CD4-positive, alpha-beta T cell treated with Interleukin-15 for 1 hour (primary cell): ENCODE measurements around the gene MUC2.

Experiments used
- DNase-seq: peaks from one replicate; pipeline ENCODE4 v3.0.0-alpha.2; 2020

Gene MUC2

DNA sequence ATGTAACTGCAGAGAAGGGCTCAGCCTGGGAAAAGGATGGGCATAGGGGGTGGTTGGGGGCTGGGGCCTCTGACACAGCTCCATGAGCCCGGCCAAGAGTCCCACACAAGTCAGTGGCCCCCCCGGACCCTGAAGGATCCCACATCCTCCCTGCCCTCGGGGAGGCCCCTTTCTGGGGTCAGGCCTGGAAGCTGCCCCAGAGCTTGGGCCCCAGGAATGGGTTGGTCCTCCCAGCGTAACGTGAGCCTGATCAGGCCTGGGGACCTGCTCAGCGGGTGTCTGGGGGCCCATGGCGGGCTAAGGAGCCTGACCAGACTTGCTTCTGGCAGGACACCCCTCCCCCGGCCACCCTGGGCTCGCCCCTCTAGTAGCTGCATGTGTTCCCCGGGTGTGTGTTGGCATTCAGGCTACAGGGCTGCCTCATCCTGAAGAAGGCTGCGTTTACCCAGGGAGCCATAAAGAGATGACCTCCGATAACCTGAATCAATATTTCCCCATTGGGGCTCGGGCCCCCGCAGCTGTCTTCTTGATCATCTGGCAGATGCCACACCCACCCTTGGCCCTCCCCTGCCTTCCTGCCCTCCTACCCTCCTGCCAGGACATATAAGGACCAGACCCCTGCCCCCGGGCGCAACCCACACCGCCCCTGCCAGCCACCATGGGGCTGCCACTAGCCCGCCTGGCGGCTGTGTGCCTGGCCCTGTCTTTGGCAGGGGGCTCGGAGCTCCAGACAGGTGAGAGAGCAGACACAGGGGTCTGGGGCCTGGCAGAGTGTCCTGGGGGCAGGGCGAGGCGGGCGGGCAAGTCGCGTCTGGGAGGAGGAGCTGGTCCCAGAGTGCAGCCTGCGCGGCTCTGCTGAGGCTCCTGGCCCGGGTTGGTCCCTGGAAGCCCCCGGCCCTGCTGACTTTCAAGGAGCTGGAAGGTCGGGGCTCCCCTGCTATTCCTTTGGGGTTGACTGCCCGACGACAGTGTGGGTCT is at the start of gene MUC2:
Gene MUC2, plus strand, starts transcription at position 631 of the 978 bp plus-strand sequence.
- DNase-seq: no peak

DNA sequence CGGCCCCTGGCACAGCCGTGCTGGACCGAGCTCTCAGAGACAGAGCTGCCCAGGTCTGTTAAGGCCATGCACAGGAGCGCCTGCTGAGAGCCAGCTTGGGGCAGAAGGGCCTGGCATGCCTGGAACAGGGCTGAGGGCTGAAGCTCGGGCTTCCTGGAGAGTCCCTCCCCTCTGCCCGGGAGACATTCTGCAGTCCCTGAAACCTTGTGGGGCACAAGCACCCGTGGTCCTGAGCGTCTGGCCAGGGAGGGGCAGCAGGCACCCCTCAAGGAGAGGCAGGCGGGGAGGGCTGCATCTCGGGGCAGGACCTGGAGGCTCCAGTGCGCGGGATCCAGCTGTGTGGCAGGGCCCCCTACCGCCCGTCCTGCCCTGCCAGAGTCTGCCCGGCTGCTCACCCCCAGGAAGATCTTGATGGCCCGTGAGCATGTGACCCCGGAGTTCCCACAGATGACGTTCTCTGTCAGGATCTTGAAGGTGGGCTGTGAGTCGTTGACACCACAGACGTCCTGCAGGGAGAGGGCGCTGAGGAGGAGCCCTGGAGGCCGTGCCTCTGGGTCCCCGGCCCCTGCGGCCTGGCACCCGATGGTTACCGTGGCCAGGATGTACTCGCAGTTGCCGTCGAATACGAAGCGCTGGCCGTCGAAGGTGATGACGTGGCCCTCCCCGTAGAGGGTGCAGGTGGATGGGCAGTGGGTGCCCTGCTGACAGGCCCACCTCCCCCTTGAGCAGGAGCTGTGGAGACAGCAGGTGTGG is 49.1 kb upstream of the MUC2 start:
- no peak for DNase-seq

DNA sequence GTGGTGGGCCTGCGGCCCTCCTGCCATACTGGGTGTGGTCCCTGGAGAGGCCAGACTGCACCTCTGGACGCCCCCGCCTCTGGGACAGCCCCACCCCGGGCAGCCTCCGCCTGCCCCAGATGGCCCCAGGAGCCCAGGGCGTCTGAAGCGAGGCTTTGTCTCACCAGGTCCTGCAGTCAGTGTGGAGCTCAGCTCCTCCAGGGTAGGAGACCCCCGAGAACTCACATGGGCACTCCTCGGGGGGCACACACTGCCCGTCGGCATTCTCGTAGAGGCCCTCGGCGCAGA is 48.6 kb upstream of the MUC2 start:
- no peak for DNase-seq

DNA sequence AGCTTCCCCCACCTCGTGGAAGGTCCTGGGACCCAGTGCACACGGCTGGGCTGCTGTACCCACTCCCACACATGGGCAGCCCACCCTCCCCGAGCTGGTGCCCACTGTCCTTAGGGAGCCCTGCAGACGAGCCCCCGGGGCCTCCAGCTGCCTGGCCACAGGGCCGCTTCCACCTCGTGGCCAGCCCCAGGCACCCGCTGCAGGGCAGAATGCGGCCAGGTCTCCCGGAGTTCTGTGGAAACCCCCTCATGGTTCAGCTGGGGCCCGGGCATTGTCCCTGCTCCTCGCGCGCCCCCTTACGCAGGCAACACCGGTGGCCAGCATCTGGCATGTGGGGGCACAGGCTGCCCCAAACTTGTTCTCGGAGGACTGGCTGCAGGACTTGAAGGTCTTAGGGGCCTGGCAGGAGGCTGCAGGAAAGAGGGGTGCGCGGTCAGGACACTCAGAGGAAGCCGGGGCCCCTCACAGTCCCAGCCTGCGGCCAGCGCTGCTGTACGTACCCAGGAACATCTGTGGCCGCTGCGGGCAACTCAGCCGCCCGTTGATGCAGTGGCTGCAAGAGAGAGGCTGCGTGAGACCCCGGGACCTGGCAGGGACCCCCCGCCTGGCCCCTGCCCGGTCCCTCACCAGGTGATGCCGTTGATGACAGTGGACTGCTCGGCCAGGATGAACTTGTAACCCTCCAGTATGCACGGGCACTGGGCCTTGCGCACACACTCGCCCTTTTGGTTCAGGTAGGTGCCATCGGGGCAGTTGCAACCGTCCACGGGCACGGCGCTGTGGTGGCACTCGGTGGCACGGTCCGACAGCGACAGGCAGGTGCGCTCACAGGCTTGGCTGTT is 47.8 kb upstream of the MUC2 start:
- no peak for DNase-seq

DNA sequence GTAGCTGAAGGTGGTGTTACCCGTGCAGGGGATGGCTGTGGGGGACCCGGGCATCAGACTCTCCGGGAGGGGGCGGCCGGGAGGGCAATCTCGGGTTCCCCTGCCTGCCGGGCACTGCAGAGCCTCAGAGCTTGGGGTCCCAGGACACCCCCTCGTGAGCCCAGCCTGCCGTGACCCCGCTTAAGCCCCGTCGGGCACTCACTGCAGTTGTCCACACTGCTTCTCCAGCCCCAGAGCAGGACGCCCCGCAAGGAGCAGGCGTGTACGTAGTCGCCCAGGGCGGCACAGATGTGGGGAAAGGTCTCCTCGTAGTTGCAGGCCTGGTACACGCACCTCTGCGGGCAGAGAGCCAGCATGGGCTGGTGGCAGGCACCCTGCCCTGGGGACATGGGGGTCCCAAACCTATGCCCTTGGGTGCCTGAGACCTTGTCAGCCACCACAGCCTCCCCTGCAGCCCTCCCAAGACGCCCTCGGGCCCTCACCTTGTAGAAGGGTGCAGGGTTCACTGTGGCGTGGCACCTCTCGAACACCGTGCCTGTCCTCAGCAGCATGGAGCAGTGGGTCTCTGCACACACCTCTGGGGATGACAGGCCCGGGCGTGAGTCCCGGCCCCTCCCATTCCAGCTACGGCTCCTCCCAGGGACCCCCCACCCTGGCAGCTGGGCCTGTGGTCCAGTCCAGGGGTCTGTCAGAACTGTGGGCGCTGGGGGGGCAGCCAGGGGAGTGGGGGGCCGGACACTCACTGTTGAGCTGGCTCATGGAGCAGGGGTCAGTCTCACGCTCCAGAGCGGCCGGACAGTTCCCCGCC is 47.0 kb upstream of the MUC2 start:
- DNase-seq: no peak

DNA sequence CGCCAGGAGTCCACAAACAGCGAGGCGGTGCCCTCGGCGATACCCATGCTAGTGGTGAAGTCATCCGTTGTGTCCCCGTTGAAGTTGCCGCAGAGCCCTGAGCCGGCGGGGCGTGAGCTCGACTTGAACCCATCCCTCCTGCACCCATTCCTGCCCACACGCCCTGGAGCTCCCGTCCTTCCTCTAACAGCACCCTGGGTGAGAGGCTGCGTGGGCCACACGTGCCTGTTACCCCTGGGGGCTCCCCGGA is 46.5 kb upstream of the MUC2 start:
- DNase-seq: no peak

DNA sequence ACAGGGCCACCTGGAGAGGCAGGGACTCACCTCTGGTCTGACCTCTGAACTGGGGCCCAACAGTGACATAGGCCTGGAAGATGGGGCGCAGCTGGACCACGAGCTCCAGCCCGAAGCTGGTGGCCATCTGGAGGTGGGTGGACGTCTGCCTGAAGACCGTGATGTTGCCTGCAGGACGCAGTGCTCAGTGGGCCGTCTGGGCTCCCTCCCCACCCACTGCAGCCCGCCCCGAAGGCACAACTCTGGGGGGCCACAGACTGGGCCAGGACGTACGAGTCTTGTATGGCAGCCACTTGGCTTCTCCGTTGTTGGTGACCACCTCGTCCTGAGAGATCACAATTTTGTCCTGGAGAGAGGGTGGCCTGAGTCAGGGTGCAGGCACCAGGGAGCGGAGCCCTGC is 46.1 kb upstream of the MUC2 start:
- no peak for DNase-seq

DNA sequence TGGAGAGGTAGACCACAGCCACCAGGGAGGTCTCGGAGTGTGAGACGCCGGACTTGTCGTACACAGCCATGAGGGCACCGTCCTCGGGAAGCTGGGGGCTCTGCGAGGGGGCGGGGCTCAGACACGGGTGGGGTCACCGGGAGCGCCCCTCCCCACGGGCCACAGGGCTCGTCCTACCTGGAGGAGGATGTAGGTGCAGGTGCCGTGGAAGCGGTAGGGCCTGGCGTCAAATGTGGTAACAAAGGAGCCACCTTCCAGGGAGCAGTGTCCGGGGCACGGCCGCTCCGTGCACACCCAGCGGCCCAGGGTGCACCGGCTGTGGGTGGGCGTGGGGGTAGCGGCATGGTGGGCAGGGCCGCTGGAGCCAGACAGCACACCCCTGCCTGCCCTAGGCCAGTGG is 45.6 kb upstream of the MUC2 start:
- DNase-seq: no peak

DNA sequence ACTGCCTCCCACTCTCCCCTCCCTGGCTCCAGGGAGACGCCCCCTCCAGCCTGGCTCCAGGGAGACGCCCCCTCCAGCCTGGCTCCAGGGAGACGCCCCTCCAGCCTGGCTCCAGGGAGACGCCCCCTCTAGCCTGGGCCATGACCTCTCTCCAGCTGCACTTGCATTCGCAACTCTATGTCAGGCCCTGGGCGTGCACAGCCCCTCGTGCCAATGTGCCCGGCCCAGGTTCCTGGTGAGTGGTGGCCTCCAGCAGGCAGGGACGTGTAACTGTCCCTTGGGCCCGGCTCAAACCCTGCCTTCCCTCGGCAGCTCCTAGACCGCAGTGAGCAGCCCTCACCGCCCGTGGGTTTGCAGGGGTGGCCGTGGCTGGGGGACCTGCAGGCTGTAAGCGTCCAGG is 45.0 kb upstream of the MUC2 start:
- no peak for DNase-seq

DNA sequence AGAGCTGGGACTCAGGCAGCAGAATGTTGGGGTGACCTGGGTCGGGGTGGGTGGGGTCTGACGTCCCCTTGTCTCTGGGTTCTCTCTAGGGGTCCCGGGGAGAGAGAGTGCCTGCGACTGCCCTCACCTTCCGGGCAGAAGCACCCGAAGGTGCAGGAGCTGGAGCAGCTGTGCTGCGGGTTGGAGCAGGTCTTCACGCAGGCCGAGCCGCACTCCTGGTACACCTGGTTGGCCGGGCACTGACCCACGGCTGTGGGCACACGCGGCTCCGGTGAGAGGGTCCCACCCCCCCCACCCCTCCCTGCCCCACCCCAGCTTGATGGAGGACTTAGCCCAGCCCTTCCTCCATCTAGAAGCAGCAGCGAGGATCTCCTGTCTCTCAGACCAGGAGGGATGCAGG is 44.6 kb upstream of the MUC2 start:
- no peak for DNase-seq

DNA sequence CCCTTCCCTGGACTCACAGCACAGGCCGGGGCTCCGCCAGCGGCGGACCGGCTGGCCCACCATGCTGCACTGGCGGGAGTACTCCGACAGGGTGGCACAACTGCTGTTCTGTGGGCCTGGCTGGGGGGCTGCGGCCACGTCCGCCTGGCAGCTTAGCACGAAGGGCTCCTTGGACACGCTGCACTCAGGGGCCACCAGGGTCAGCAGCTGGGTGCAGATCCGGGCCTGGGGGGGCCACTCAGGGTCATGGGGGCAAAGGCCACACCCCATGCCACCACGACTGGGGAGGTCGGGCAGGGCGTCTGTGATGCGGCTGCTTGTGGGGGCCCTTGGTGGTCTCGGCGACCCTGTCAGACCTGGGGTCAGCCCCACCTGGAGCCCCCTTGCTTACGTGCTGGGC is 44.1 kb upstream of the MUC2 start:
- DNase-seq: no peak

DNA sequence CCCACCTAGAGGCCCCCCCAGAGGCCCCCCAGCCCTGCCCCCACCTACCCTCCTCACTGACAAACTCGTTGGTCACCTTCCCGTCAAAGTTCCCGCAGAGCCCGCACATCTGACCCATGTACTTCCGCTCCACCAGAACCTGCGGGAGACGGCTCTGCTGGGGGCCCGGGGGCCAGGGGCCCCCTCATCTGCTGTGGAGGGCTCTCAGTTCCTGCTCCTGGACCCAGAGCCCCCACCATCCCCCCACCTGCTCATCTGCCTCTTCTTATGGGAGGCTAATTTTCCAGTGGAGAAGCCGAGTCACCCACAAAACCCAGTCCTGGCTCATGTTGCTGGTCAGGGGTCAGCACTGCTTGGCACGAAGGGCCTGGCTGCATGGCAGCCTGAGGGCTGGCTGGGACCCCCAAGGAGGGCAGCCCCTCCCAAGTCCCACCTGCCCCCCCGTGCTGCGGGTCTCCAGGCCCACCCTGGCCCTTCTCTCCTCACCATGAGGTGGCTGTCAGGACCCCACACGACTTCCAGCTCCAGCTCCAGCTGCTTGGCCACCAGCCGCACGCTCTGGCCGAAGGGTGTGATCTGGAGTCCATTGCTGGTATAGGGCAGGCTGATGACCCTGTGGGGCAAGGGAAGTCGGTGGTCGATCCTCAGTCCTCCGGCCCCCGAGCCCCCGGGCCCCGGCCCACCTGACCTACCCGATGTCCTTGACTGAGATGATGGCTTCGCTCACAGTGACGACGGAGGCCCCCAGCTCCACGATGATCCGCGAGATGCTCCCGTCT is 43.4 kb upstream of the MUC2 start:
- no peak for DNase-seq

DNA sequence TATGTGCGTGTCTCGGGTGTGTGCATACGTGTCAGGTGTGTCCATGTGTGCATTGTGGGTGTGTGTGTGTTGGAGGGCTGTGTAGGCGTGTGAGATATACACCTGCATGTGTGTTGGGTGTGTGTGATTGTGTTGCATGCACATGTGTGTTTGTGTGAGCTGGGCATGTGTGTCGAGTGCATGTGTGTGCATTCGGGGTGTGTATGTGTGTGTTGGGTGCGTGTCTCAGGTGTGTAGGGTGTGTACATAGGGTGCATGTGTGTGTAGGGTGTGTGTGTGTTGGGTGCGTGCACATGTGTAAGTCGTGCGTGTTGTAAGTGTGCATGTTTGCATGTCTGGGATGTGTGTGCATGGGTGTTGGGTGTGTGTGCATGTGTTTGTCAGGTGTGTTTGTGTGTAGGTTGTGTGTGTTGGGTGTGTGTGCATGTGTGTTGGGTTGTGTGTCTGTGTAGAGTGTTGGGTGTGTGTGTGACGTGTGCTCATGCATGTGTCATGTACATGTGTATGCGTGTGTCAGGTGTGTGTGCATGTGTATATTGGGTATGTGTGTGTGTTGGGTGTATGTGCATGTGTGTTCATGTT is 42.3 kb upstream of the MUC2 start:
- no peak for DNase-seq

DNA sequence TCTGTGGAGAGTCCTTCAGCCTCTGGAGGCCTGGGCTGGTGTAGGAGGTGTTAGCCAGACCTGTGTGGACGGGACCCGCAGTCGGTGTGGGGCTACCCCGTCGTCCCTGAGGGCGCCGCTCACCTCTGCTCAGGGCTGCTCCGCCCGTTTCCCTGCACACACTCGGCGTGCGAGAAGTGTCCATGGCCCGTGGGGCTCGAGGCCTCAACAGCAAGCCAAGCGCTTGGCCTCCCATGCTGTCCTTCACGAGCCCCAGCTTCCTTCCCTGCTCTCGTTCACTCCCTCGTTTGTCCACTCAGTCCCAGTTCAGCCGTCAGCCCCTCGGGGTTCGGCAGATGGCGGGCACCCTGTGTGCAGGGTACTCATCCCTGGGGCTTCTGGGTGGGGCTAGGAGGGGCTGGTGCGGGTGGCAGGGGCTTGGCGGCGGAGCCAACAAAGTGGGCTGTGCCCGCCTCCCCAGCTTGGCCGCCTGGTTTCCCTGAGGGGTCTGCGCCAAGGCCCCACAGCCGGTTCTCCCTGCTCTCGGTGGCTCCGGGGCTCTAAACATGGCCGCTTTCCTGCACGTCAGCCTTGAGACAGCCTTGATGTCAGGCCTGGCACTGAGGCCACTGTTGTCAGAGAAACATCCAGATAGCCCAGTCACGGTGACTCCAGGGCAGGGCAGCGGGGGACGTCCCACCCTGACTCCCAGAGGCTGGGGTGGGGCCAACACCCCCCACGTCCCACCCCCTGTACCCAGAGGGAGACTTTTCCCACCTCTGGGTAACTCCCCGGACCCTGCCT is 41.5 kb upstream of the MUC2 start:
- no peak for DNase-seq

DNA sequence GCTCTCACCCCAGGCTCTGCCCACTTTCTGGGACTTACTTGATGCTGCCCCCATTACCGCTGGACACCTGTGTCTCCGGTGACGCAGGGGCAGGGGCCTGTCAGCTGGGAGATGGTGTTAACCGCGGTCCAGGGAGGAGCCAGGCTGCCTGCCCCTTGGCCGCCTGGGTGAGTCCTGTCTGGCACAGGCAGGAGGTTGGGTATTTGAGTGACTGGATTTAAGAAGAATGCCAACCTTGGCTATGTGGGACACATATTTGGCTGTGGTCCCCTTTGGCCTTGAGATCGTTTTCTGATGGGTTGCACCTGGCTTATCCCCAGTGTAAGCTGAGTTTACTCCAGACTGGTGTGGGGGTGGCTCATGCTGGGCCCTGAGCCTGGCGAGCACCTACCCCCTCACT is 40.7 kb upstream of the MUC2 start:
- DNase-seq: no peak

DNA sequence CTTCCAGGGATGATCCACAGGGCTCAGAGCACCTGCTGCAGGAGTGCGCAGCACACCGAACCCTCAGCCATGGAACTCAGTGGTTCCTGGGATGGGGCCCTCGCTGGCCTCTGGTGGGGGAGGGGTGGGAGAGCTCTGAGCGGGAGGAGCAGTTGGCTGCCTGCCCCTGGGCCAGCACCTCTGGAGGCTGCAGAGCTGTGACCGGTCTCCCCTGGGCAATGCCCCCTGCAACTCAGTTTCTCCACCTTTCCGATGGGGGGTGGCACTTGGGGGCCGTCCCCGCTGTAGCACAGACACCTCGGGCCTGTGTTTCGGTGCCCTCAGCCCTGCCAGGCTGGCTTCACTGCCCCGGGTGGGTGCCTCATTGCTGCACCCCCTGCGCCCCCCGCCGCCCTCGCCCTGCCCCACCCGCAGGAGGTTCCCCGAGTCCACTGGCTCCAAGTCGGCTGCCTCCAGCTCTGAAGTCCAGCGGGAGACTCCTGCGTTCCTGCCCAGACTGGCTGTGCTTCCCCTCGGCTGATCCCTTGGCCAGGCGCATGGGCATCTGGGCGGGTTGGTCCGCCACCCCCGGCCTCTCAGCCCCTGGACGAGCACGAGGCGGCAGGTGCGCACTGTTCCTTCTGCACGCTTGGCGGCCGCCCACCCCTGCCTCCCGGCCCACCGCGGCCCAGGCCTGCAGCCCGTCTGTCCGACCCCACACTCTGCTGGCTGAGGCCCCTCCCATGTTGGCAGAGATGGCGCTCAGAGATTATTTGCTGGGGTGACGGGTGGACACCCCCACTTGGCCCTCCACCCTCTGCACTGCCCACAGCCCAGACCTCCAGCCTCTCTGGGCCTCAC is 40.0 kb upstream of the MUC2 start:
- no peak for DNase-seq

DNA sequence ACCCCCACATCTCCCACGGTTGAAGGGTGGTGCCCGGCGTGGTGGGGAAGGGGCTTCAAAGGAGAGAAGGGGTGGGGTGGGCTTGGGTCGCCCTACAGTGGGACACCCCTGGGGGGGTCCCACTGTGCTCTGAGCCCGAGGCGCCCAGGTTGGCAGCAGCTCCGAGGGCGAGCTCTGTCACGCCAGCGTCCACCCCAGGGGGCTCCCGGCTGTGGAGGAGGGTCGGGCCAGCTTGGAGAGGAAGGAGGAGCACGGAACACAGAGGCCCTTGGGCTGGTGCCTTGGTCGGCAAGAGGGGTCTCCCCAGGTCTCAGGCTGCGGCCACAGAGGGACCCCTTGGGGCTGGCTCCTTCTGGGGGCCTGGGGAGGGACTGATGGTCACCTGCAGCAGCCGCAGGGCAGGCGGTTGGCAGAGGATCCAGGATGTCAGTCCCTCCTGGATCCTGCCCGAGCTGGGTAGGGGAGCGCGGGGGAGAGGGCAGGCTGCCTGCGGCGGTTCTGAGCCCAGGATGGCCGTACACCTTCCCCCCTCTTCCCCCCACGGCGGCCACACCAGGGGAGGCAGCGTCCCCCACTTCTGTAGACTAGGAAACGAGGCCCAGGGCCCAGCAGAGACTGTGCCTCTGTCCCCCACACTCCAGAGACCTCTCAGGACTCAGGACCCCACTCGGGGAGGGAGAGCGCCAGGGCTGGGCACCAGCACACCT is 38.9 kb upstream of the MUC2 start:
- DNase-seq: no peak

DNA sequence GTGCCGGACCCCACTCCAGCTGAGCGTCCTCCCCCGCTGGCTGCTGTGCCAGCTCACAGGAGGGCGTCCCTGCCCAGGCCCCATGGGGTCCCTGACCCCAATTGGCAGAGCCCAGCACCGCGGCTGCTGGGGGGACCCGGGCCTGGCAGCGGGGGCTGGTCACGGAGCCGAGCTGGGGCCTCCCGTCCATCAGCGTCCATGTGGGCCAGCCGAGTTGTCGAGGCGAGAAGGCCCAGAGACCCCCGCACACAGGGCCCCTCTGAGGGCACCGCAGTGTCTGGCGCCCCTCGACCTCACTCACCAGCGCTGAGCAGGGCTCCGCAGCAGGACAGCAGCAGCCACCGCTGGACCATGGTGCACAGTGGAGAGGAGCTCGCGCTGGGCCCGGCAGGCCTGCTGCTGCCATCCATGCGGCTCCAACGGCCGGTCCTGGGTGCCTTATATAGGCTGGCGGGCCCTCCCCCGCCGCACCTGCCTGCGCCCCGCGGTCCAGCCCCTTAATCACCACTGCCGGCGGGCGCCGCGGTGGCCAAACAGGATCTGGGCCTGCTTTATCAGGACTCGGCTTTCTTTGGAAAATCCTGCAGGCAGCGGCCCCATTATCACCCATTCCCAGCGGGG is 38.3 kb upstream of the MUC2 start, which contains the start of gene MUC6:
Gene MUC6, minus strand, starts transcription at position 416 of the 621 bp plus-strand sequence. Its CDS starts 63 bp downstream, at position 353.
- DNase-seq: no peak

DNA sequence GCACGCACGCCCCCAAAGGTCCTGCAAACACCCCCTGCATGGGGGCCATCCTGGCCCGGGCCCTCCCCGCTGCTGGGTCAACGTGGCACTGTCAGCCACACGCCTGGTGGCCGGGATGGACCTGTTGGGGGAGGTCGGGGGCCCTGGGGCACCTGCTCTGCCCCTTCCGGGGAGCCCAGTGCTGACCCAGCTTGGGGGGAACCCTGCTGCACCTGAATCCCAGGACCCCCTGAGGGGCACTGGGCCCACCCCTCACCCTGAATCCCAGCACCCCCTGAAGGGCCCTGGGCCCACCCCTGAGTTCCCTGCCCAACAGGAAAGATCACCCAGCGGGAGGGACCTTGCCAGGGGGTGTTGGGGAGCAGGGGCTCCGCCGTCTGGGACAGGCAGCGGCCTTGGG is 37.7 kb upstream of the MUC2 start:
- DNase-seq: no peak
